ENCODE measurements around the gene GLI3.

Gene GLI3

GRCh38 chr7:41975849-41976248, 261.2 kb downstream of the GLI3 start:
- Histone ChIP-seq H3K4me3 (ENCODE audit: insufficient read depth, low read depth, low read length, poor library complexity, severe bottlenecking) (no peak overlapping the region), H3K36me3 (ENCODE audit: control insufficient read depth, insufficient read depth, low read length) (no peaks in the 10 kb centered on the region), H3K9me3 (ENCODE audit: control insufficient read depth, low read length) (no peaks in the 10 kb centered on the region), H3K4me1 (ENCODE audit: control insufficient read depth, insufficient read depth, low read length, poor library complexity, severe bottlenecking) (no peaks in the 10 kb centered on the region), H3K27me3 (replicated peaks; ENCODE audit: control insufficient read depth, insufficient read depth, low read length, poor library complexity, severe bottlenecking) (no peaks in the 10 kb centered on the region), H3K27ac (ENCODE audit: insufficient read depth, low read length, poor library complexity, severe bottlenecking) (no peak overlapping the region)
- no peak for DNase-seq

GRCh38 chr7:41974870-41975557, 262.0 kb downstream of the GLI3 start:
- no peak overlapping the region for H3K4me3 ChIP-seq (ENCODE audit: insufficient read depth, low read depth, low read length, poor library complexity, severe bottlenecking)
- no peak overlapping the region for H3K27ac ChIP-seq (ENCODE audit: insufficient read depth, low read length, poor library complexity, severe bottlenecking)
- no peaks in the 10 kb centered on the region for H3K9me3 ChIP-seq (ENCODE audit: control insufficient read depth, low read length)
- no peaks in the 10 kb centered on the region for H3K36me3 ChIP-seq (ENCODE audit: control insufficient read depth, insufficient read depth, low read length)
- no peaks in the 10 kb centered on the region for H3K4me1 ChIP-seq (ENCODE audit: control insufficient read depth, insufficient read depth, low read length, poor library complexity, severe bottlenecking)
- no peaks in the 10 kb centered on the region for H3K27me3 ChIP-seq (replicated peaks; ENCODE audit: control insufficient read depth, insufficient read depth, low read length, poor library complexity, severe bottlenecking)
- no peak for DNase-seq

GRCh38 chr7:41973202-41973730, 263.7 kb downstream of the GLI3 start:
- Histone ChIP-seq H3K4me3 (ENCODE audit: insufficient read depth, low read depth, low read length, poor library complexity, severe bottlenecking) (no peak overlapping the region), H3K27me3 (replicated peaks; ENCODE audit: control insufficient read depth, insufficient read depth, low read length, poor library complexity, severe bottlenecking) (no peaks in the 10 kb centered on the region), H3K27ac (ENCODE audit: insufficient read depth, low read length, poor library complexity, severe bottlenecking) (no peak overlapping the region), H3K4me1 (ENCODE audit: control insufficient read depth, insufficient read depth, low read length, poor library complexity, severe bottlenecking) (no peaks in the 10 kb centered on the region), H3K9me3 (ENCODE audit: control insufficient read depth, low read length) (no peaks in the 10 kb centered on the region), H3K36me3 (ENCODE audit: control insufficient read depth, insufficient read depth, low read length) (no peaks in the 10 kb centered on the region)
- DNase-seq, result no peak

GRCh38 chr7:41972776-41973175, 264.2 kb downstream of the GLI3 start:
- DNase-seq, result no peak
- no peaks in the 10 kb centered on the region for H3K36me3 ChIP-seq (ENCODE audit: control insufficient read depth, insufficient read depth, low read length)
- no peaks in the 10 kb centered on the region for H3K27me3 ChIP-seq (replicated peaks; ENCODE audit: control insufficient read depth, insufficient read depth, low read length, poor library complexity, severe bottlenecking)
- no peaks in the 10 kb centered on the region for H3K4me1 ChIP-seq (ENCODE audit: control insufficient read depth, insufficient read depth, low read length, poor library complexity, severe bottlenecking)
- no peak overlapping the region for H3K4me3 ChIP-seq (ENCODE audit: insufficient read depth, low read depth, low read length, poor library complexity, severe bottlenecking)
- no peak overlapping the region for H3K27ac ChIP-seq (ENCODE audit: insufficient read depth, low read length, poor library complexity, severe bottlenecking)
- no peaks in the 10 kb centered on the region for H3K9me3 ChIP-seq (ENCODE audit: control insufficient read depth, low read length)

- Histone ChIP-seq H3K4me3 (ENCODE audit: insufficient read depth, low read depth, low read length, poor library complexity, severe bottlenecking) (no peak overlapping the region), H3K27me3 (replicated peaks; ENCODE audit: control insufficient read depth, insufficient read depth, low read length, poor library complexity, severe bottlenecking) (no peaks in the 10 kb centered on the region), H3K4me1 (ENCODE audit: control insufficient read depth, insufficient read depth, low read length, poor library complexity, severe bottlenecking) (no peaks in the 10 kb centered on the region), H3K9me3 (ENCODE audit: control insufficient read depth, low read length) (no peaks in the 10 kb centered on the region), H3K36me3 (ENCODE audit: control insufficient read depth, insufficient read depth, low read length) (no peaks in the 10 kb centered on the region), H3K27ac (ENCODE audit: insufficient read depth, low read length, poor library complexity, severe bottlenecking) (no peak overlapping the region)
- DNase-seq, result no peak
Observed at GRCh38 chr7:41972270-41972669, 264.7 kb downstream of the GLI3 start.

- Histone ChIP-seq H3K4me1 (ENCODE audit: control insufficient read depth, insufficient read depth, low read length, poor library complexity, severe bottlenecking) (no peaks in the 10 kb centered on the region), H3K9me3 (ENCODE audit: control insufficient read depth, low read length) (no peaks in the 10 kb centered on the region)
Observed at GRCh38 chr7:41971640-41972187, 265.3 kb downstream of the GLI3 start.

GRCh38 chr7:41970941-41971340, 266.1 kb downstream of the GLI3 start:
- Histone ChIP-seq H3K9me3 (ENCODE audit: control insufficient read depth, low read length) (no peaks in the 10 kb centered on the region), H3K4me1 (ENCODE audit: control insufficient read depth, insufficient read depth, low read length, poor library complexity, severe bottlenecking) (no peaks in the 10 kb centered on the region), H3K4me3 (ENCODE audit: insufficient read depth, low read depth, low read length, poor library complexity, severe bottlenecking) (no peak overlapping the region), H3K27ac (ENCODE audit: insufficient read depth, low read length, poor library complexity, severe bottlenecking) (no peak overlapping the region), H3K36me3 (ENCODE audit: control insufficient read depth, insufficient read depth, low read length) (no peaks in the 10 kb centered on the region), H3K27me3 (replicated peaks; ENCODE audit: control insufficient read depth, insufficient read depth, low read length, poor library complexity, severe bottlenecking) (no peaks in the 10 kb centered on the region)
- no peak for DNase-seq

More at GRCh38 chr7:41971640-41972187, 265.3 kb downstream of the GLI3 start:
- H3K4me3 ChIP-seq (ENCODE audit: insufficient read depth, low read depth, low read length, poor library complexity, severe bottlenecking), result no peak overlapping the region
- H3K36me3 ChIP-seq (ENCODE audit: control insufficient read depth, insufficient read depth, low read length), result no peaks in the 10 kb centered on the region
- no peak overlapping the region for H3K27ac ChIP-seq (ENCODE audit: insufficient read depth, low read length, poor library complexity, severe bottlenecking)
- no peaks in the 10 kb centered on the region for H3K27me3 ChIP-seq (replicated peaks; ENCODE audit: control insufficient read depth, insufficient read depth, low read length, poor library complexity, severe bottlenecking)
- DNase-seq, result no peak

GRCh38 chr7:41969561-41970105, 267.4 kb downstream of the GLI3 start:
- Histone ChIP-seq H3K4me3 (ENCODE audit: insufficient read depth, low read depth, low read length, poor library complexity, severe bottlenecking) (no peak overlapping the region), H3K9me3 (ENCODE audit: control insufficient read depth, low read length) (no peaks in the 10 kb centered on the region), H3K27me3 (replicated peaks; ENCODE audit: control insufficient read depth, insufficient read depth, low read length, poor library complexity, severe bottlenecking) (no peaks in the 10 kb centered on the region), H3K27ac (ENCODE audit: insufficient read depth, low read length, poor library complexity, severe bottlenecking) (no peak overlapping the region), H3K4me1 (ENCODE audit: control insufficient read depth, insufficient read depth, low read length, poor library complexity, severe bottlenecking) (no peaks in the 10 kb centered on the region), H3K36me3 (ENCODE audit: control insufficient read depth, insufficient read depth, low read length) (no peaks in the 10 kb centered on the region)
- no peak for DNase-seq

GRCh38 chr7:41967156-41967555, 269.9 kb downstream of the GLI3 start:
- no peak overlapping the region for H3K4me3 ChIP-seq (ENCODE audit: insufficient read depth, low read depth, low read length, poor library complexity, severe bottlenecking)
- no peaks in the 10 kb centered on the region for H3K36me3 ChIP-seq (ENCODE audit: control insufficient read depth, insufficient read depth, low read length)
- H3K27ac ChIP-seq (ENCODE audit: insufficient read depth, low read length, poor library complexity, severe bottlenecking), result no peak overlapping the region
- H3K9me3 ChIP-seq (ENCODE audit: control insufficient read depth, low read length), result no peaks in the 10 kb centered on the region
- H3K27me3 ChIP-seq (replicated peaks; ENCODE audit: control insufficient read depth, insufficient read depth, low read length, poor library complexity, severe bottlenecking), result no peaks in the 10 kb centered on the region
- H3K4me1 ChIP-seq (ENCODE audit: control insufficient read depth, insufficient read depth, low read length, poor library complexity, severe bottlenecking), result no peaks in the 10 kb centered on the region
- no peak for DNase-seq

GRCh38 chr7:41965951-41966505, 271.0 kb downstream of the GLI3 start:
- Histone ChIP-seq H3K36me3 (ENCODE audit: control insufficient read depth, insufficient read depth, low read length) (no peaks in the 10 kb centered on the region), H3K27ac (ENCODE audit: insufficient read depth, low read length, poor library complexity, severe bottlenecking) (no peak overlapping the region), H3K27me3 (replicated peaks; ENCODE audit: control insufficient read depth, insufficient read depth, low read length, poor library complexity, severe bottlenecking) (no peaks in the 10 kb centered on the region), H3K4me1 (ENCODE audit: control insufficient read depth, insufficient read depth, low read length, poor library complexity, severe bottlenecking) (no peaks in the 10 kb centered on the region), H3K9me3 (ENCODE audit: control insufficient read depth, low read length) (no peaks in the 10 kb centered on the region), H3K4me3 (ENCODE audit: insufficient read depth, low read depth, low read length, poor library complexity, severe bottlenecking) (no peak overlapping the region)
- no peak for DNase-seq
